DMS 273 (cell line): Measurements from ENCODE around the gene PSORS1C1.
"Not testable (repeated sequence)": the region's sequence is repeated elsewhere in the genome, so short reads cannot be mapped to it uniquely, and the experiment has no call there.

ENCODE experiments used
- DNase-seq: peaks from one replicate; lab custom pipeline; 2025; ENCODE audit not compliant: unreplicated experiment; lab: John Stamatoyannopoulos, UW

The PSORS1C1 gene

DNA sequence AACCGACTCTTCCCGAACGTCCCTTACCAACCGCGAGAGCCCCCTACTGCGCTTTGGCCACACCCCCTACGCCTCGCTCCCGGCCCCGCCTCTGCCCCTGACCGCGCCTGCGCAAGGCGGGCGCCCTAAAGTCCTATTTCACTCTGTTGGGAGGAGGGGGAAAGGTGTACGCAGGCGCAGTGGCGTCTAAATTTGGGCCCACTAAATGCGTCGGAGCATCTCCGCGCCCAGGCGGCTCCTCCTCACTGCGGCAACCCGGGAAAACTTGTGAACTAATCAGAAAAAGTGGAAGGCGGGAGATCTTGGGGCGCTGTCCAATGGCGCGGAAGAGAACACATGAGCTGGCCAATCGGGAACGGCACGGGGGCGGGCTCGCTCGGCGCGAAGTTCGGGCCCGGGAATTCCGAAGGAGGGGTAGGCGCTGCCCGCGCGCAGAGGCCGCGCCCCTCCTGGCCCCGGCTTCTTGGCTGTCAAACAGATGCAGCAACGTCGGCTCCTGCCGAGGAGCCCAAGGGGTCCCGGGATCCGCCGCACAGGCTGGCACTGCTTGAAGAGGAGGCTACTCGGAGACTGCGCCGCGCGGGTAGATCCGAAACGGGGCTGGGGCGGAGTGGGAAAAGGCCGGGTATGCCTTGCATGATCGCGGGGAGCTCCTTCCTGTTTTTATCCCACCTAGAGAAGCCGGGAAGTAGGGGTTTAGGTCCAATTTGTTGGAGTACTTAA lies 43.7 kb downstream of the PSORS1C1 start, which contains the start of gene TCF19:
TCF19 (plus strand) TSS at position 450 of the 723 bp plus-strand sequence. CDS start 881 bp downstream, outside the sequence.
- peak; percentile 99 for DNase-seq

DNA sequence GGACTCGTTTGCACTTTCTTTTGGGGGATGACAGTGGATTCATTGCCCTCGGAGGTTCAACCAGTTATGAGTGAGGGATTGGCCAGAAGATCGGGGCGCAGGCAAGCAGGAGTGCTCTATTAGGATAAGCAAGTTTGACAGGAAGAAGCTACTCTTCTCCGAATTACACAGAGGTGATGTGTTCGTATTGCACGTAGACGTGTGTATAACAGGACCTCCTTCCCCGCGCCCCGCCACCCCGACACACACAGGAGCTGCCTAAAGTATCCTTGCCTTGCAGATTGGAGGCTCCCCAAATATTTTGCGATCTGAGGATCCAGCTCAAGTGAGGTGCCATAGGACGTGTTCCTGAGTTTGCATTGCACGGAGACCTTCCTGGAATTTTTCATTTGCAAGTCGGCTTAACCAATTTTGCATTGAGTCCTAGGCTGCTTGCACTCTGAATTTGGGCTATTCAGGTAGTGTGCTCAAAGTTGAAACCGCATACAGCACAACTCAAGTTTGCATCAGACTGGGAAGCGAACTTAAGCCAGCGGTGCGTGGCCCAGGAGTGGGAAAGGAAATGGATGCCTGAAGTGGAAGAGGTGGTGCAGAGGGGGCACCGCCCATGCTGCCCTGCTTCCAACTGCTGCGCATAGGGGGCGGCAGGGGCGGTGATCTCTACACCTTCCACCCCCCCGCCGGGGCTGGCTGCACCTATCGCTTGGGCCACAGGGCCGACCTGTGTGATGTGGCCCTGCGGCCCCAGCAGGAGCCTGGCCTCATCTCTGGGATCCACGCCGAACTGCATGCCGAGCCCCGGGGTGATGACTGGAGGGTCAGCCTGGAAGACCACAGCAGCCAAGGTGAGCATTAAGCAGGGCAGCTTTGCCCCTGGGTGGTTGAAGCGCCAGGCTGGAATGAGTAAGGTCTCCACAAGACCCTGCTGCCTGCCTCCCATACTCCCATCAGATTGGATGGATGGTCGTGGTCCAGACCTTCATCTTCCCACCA lies 44.6 kb downstream of the PSORS1C1 start:
- DNase-seq: peak; percentile 54

DNA sequence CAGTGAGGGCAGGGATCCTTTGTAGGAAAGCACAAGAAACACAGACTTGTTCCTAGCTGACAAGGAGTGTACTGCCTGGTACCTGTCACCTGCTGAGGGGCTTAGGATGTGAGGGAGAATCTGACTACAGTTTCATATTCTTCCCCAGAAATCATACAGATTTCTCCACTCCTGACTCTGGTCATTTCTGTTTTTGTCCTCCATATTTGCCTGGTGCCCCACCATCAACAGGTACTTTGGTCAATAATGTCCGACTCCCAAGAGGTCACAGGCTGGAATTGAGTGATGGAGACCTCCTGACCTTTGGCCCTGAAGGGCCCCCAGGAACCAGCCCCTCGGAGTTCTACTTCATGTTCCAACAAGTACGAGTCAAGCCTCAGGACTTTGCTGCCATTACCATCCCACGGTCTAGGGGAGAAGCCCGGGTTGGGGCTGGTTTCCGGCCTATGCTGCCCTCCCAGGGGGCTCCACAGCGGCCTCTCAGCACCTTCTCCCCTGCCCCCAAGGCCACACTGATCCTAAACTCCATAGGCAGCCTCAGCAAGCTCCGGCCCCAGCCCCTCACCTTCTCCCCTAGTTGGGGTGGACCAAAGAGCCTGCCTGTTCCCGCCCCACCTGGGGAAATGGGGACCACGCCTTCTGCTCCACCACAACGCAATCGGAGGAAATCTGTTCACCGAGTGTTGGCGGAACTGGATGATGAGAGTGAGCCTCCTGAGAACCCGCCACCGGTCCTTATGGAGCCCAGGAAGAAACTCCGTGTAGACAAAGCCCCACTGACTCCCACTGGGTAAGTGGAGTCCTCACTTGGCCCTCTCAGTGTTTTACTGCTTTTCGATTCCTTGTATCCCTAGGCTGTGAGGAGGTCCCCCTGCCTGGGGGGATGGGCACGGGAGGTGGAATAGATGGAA lies 46.9 kb downstream of the PSORS1C1 start:
- no peak for DNase-seq

DNA sequence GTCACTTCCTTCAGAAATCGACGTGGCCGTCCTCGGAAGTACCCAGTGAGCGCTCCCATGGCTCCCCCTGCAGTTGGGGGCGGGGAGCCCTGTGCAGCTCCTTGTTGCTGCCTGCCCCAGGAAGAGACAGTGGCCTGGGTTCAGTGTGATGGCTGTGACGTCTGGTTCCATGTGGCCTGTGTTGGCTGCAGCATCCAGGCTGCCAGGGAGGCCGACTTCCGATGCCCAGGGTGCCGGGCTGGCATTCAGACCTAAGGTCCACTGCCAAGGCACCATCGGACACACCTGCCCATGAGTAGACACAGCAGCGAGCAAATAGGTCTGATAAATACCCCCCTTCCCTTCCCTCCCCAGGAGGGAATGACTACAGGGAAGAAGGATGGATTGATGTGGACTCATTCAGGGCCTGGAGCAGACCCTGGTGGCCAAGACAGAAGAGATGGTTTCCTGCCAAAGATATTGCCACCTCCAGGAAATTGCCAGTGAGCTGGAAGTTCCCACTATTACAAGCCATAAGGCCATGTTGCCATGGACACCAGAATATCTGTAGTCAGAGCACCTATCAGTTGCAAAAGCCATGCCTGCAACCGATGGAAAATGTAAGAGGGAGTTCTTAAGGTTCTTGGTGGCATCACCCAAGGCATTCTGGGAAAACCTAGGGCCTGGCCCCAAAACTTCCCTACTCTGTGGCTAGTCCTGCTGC lies 48.0 kb downstream of the PSORS1C1 start:
- no peak for DNase-seq

DNA sequence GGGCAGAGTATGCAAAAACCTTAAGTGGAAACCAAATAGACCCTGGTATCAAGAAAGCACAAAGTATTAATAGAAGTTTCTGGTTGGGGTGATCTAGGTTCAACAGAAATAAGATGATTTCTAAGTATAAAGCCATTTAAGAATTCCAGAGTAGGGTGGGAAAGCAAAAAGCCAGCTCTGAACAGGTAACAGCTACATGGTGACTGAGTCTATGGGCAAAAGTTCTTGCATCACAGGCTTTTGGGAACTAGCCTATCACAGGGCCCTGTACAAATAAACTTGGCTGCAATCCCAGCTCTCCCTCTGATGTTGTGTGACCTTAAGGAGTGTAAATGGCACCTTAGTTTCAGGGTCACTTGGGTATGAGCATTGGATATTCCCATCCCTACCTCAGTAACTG lies 49.3 kb downstream of the PSORS1C1 start:
- peak; percentile 15 for DNase-seq

DNA sequence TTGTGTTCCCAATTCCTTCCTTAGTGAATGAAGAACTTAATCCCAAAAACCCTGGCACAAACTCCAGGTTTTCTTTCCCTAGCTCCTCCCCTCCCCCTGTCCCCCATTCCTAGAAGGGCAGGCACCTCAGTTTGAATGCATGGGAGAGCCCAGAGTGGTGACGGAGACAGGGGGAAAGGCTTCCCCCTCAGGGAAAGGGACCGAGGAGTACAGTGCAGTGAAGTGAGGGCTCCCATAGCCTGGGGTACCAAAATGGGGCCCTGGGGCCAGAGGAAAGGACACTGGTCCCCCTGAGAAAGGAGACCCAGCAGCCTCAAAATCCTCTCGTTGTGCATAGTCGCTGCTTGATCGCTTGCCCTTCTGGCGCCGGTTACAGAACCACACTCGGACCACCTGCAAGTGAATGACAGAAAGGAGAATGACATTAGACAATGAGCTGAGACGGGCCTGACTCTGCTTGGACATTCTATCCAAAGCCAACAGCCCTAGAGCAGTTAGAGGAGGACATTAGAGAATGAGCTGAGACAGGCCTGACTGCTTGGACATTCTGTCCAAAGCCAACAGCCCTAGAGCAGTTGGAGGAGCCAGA lies 50.0 kb downstream of the PSORS1C1 start:
- not testable (repeated sequence) for DNase-seq

DNA sequence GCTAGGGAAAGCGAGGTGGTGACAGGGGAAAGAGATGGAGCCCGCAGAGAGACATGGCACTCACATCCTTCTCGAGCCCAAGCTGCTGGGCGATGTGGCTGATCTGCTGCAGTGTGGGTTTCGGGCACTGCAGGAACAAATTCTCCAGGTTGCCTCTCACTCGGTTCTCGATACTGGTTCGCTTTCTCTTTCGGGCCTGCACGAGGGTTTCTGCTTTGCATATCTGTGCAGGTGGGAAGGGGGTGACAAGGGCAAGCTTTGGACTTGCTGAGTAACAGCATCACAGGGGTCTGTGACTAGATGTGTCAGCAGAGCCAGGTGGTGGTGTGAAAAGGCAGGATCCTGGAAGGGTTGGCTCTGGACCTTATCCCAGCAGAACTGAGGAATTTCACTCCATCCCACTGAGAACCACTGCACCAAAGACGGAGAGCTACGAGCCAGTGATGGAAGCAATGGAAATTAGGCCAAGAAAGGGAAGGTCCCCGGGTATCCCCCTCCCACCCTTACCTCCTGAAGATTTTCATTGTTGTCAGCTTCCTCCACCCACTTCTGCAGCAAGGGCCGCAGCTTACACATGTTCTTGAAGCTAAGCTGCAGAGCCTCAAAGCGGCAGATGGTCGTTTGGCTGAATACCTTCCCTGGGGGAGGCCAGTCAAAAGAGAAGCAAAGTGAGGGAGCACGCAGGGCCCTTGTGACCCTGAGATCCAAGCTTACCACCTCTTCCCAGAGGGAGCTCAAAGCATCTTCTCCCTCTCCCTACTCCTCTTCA lies 50.6 kb downstream of the PSORS1C1 start:
- peak; percentile 37 for DNase-seq

DNA sequence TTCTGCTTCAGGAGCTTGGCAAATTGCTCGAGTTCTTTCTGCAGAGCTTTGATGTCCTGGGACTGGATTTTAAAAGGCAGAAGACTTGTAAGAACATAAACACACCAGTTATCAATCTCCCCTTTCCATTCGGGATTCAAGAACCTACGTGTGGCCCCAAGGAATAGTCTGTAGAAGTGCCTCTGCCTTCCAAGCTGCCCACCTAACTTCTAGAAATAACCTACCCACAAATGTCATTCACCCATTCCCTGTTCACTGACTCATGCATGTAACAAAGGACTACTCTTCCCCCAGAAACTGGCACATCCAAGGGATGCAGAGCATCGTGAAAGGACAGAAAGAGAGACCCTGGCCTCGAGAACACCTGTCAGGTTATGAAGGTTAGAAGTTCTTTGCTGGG lies 51.4 kb downstream of the PSORS1C1 start:
- no peak for DNase-seq

DNA sequence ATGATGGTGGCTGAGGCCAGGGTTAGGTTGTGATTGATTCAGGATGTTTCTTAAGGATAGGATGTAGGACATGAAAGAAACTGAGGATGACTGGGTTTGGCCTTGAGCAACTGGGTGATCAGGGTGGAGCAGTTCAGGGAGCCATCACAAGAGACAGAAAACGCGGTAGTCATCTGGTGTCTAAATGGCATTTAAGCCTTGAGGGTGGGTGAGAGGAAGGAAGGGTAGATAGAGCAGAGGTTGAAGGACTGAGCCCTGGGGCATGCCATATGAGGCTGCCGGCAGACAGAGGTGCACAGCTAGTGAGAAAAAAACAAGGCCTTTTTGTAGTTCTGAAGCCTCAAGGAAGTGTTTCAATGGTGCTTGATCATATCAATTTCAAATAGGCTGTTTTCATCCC lies 54.0 kb downstream of the PSORS1C1 start:
- no peak for DNase-seq

DNA sequence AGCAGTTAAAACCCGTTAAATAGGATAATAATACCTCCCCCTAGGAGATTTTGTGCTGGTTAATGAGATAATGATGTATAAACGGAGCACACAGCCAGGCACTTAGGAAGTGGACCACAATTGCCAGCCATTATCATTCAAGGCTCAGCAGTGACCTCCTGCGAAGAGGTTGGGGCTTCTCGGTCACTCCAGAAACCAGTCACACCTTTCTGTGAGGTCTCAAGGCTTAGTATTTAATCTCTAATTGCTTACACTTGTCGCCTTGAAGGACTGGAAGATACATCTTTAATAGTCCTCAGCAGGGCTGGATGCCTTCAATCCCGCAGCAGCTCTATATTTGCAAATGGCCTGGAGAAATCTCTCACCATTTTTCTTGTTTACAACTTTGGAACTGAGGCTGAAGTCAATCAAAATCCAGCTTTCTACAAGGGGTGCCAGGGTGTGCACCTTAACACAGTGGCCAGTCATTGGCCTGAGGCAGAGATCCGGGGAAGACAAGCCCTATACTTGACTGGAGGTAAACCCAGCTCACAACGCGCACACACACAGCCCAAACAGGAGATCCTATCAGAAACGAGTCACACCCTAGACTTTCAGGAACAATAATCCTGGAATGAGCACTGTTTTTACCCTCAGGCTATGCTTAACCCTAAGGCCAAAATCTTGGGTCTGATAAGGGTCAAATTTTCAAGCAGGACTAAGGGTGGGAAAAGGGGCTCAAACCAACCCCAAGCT lies 54.7 kb downstream of the PSORS1C1 start:
- no peak for DNase-seq

DNA sequence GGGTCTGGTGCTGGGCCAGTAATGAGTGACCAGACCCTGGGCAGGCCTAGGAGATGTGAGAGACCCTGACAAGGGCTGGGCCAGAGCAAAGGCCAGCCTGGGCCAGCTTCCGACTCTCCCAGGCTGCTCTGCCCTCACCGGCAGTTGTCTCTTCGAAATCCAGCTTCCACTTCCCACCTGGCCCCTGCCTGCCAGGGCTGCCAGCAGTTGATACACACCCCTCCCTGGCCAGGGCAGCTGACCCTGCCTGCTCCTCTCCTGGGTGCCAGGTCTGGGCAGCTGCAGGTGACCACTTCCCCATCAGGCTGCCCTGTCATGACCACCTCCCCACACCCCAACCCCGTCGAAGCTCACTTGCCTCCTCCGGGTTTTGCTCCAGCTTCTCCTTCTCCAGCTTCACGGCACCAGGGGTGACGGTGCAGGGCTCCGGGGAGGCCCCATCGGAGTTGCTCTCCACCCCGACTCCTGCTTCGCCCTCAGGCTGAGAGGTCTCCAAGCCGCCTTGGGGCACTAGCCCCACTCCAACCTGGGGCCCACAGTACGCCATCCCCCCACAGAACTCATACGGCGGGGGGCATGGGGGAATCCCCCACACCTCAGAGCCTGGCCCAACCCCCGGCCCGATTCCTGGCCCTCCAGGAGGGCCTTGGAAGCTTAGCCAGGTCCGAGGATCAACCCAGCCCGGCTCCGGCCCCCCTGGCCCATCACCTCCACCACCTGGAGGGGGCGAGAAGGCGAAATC lies 55.4 kb downstream of the PSORS1C1 start:
- not testable (repeated sequence) for DNase-seq

DNA sequence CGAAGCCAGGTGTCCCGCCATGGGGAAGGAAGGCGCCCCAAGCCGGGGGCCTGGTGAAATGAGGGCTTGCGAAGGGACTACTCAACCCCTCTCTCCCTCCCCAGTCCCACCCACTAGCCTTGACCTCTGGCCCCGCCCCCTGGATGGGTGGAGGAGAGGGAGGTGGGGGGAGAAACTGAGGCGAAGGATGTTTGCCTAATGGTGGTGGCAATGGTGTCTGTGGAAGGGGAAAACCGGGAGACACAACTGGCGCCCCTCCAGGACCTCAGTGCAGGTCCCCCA lies 55.9 kb downstream of the PSORS1C1 start, which contains the start of gene POU5F1:
POU5F1 (minus strand) TSS at position 83 of the 282 bp plus-strand sequence; CDS start at position 21, 62 bp downstream.
- no peak for DNase-seq

DNA sequence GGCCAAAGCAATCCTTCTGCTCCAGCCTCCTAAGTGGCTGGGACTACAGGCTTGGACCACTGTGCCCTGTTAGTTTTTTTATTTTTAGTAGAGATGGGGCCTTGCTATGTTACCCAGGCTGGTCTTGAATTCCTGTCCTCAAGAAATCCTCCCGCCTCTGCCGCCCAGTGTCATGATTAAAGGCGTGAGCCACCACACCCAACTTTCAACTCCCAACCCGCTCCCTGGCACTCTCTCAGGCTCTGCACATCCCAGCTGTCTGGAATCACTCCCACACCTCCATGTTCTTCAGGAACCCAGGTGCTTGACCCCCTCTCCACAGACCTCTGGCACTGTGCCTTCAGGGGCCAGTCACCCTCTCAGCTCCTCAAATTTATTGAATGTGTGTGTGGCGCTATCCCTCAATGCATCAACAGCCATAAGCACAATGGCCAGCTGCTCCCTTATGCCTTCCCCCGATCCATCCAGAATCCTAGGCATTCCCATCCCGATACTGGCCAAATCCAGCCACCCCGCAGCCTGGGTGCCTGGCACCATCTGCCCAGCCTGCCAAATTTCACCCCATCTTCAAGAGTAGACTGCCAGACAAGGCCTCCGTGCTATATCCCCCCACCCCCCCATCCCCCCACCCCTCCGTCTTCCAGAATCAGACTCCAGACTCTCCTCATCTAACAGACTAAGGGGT lies 56.5 kb downstream of the PSORS1C1 start:
- DNase-seq: no peak

DNA sequence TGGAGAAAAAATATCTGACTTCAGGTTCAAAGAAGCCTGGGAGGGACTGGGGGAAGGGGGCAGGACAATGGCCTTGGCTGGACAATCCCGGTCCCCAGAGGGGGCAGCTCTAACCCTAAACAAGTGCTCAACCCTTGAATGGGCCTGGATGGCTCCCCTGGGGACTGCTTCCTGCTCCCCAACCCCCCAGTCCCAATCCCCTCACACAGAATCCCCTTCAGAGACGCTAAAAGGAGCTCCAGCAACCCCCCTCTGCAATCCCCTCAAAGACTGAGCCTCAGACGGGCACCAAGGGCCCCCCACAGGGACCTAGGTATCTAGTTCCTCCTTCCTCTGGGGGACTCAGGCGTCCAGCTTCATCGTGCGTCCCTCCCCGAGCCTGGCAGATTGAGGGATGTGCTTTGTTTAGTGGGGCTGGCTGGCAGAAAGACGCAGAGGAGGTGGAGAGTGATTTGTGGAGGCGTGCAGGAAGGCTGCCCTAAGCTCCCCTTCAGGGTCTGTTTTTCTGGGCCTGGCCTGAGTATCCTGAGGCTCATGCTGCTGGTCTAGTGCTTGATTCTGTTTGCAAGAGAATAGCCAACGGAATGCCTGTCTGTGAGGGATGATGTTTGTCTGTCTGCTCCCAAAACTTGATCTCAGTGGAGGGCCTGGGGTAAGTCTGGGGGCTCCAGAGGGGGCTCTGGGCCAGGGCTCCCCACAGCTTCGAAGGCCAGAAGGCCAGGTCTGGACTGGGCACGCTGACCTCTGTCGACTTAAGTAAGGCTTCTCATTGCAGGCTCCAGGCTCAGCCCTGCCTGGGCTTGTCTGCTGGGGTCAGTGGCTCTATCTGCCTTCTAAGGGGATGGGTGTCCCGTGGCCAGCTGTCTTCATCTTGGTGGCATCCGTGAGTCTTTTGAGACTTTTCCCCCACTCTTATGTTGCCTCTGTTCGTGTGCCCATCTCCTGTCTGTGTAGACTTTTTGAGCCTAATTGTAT lies 57.6 kb downstream of the PSORS1C1 start:
- DNase-seq: no peak

DNA sequence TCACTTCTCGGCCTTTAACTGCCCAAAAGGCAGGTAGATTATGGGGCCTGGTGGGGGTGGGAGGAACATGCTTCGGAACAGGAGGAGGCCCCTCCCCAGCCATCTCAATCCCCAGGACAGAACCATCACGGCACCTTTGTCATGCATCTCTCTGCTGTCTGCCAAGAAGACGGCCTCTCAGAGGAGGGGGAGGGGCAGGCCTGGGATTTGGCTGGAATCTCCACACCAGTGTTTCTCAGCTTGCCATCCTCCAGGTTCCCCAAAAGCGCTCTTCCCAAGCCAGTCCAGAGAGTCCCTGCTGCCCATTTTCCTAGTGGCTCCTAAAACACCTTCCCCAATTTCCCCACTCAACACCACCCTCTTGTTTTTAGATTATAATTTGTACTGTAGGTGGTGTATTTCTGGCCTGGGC lies 58.4 kb downstream of the PSORS1C1 start:
- DNase-seq: no peak

DNA sequence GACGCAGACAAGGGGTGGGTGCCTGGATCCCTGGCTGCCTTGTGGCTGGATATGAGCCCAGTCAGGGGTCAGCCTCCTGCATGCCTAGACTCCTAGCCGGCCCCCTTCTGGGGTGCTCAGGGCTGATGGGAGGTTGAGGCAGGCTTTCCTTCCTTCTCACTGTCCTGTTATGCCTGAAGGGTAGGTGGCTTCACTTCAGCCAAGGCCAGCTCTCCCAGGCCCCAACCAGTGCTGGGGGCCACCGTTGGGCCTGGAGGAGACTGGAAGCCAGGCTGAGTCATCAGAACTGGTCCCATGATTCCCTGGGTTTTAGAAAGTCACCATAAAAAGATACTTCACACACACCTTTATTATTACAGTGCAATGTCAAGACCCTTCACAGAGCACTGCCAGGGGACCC lies 58.8 kb downstream of the PSORS1C1 start:
- DNase-seq: no peak
